HG03064 (cell line): ENCODE data around the gene MAG.
"Not testable (repeated sequence)": the region's sequence is repeated elsewhere in the genome, so short reads cannot be mapped to it uniquely, and the experiment has no call there.

Source experiments
- ATAC-seq: cut with Tn5 transposase; IDR thresholded peaks from one replicate; pipeline ENCODE4 v1.9.1; 2021; ENCODE audit warnings: low read depth; ENCODE audit not compliant: unreplicated experiment

MAG gene

DNA sequence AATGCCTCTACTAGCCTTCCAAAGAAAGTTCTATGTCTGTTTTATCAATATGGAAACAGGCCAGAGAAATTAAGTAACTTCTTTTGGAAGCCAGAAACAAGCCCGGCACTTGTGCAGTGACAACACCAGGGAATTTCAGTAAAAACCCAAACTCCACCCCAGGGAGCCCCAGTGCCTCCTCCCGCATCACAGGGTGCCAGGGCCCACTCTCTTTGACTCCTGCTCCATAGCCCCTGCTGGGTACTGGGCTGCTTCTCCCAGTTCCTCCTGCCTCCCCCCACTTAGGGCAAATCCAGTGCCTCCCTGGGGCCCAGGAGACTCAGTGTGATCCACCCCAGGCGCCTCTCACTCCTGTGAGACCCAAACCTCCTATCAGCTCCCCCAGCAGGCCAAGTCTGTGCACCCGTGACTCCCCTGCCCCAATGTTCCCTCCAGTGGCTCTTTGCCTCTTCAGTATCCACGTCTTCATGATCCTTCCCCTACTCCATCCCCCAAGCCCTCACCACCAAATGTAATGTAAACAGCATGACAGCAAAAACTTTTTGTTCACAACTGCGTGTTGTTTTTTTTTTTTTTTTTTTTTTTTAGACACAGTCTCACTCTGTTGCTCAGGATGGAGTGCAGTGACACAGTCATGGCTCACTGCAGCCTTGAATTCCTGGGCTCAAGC, 64.0 kb downstream of the MAG start:
- no peak for ATAC-seq

DNA sequence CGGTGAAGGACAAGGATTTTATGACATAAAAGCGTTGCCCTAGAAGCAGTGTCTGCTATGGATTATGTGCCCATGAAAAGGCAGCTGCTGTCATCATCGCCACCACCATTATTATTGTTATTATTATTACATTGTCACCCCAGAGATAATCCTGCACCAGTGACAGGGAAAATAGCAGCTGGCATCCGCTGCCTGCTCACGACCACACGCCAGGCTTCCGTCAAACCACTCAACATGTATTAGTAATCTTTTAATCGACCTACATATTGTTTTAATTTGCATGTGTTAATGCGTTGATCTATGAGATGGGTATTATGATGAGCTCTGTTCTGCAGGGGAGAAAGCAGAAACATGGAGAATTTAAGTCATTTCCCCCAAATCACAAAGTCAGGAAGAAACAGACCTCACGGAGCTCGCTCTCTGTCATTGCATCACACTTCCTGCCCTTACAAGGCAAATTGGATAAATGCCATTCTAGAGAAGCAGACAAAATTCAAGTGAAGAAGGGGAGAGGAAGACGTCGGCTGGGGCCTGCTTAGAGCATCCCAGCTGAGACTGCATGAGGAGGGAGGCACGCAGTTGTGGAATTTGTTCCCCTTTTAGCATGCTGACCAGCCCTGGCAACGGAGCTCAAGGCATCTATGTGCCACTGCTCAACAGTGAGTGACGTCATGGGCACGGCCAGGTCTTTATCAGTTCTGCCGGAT, 66.1 kb downstream of the MAG start, which contains the start of gene FFAR3:
Gene FFAR3 (plus strand): TSS at position 594 of the 707 bp plus-strand sequence. CDS start 431 bp downstream, outside the sequence.
- no peak for ATAC-seq

DNA sequence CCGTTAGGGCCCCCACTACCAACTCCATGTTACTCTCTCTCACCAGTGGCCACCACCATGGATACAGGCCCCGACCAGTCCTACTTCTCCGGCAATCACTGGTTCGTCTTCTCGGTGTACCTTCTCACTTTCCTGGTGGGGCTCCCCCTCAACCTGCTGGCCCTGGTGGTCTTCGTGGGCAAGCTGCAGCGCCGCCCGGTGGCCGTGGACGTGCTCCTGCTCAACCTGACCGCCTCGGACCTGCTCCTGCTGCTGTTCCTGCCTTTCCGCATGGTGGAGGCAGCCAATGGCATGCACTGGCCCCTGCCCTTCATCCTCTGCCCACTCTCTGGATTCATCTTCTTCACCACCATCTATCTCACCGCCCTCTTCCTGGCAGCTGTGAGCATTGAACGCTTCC, 66.9 kb downstream of the MAG start:
- not testable (repeated sequence) for ATAC-seq

DNA sequence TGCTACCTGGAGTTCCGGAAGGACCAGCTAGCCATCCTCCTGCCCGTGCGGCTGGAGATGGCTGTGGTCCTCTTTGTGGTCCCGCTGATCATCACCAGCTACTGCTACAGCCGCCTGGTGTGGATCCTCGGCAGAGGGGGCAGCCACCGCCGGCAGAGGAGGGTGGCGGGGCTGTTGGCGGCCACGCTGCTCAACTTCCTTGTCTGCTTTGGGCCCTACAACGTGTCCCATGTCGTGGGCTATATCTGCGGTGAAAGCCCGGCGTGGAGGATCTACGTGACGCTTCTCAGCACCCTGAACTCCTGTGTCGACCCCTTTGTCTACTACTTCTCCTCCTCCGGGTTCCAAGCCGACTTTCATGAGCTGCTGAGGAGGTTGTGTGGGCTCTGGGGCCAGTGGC, 67.4 kb downstream of the MAG start:
- ATAC-seq = not testable (repeated sequence)

DNA sequence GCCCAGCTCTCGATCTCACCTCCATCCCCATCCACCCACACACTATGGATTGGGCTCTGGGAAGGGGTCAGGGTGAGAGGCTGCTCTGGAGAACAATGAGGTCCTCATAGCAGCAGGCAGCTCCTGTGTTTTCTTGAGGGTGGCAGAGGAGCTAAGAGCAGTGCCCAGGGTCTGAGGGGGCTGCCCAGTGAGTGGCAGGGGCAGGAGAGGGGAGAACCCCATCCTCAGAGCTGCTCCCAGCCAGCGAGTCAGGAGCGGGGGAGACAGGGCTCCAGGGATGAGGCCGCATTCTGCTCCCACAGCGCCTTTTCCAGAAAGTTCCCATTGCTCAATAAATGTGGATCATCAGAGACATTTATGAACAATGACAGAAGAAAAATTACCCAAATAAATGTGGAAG, 68.1 kb downstream of the MAG start:
- not testable (repeated sequence) for ATAC-seq

DNA sequence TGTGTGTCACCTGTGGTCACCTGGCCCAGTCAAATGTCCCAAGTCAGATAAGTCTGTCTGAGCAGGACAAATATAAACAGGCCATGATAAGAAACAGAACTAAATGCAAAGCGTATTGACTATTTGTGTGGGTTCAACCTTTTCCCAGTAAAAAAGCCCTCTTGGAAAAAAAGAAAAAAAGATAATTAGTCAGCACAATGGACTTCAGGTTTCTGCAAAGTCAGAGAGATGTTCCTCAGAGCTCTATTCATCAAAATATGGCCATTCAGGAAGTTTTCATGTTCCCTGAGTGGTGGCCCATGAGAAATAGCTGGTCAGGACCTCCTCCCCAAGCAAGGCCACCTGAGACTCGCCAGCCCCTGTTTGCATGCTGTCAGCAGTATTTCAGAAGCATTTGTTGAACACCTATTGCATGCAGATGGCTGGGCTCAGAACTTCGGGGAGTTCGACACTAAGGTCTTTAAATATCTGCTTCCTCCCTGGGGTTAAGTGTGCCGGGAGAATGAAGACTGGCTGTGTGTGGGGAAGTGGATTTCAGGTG, 69.0 kb downstream of the MAG start:
- no peak for ATAC-seq

DNA sequence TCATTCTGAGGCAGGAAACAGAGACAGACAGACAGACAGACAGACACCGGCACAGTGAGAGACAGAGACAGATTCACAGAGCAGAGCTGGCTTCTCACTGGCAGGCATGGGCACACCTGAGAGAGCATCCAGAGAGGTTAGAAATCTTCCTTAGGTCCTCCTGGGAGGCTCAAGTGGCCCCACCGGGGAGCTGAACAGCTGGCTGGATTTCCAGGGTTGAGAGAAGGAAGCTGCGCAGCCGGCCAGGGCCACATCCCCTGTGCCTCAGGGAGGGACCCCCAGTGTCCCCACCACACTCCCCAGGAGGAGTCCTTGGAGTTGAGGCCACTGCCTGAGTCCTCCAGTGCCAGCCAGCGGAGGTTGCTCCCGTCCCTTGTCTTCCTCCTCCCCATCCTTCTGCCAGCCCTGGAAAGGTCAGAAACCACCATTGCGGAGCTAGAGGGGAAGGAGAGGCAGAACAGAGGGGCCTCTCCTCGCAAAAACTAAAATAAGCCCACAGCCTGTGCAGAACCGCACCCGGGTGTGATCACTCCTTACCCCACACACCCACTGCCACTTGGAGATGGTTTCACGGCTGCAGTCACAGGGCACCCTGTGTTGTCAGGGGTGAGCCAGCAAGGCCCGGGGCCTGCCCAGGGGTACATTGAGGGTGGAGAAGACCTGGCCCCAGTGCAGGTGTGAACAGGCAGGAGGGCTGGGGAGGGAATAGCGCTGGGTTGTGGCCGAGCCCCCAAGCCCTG, 70.5 kb downstream of the MAG start:
- ATAC-seq = no peak

DNA sequence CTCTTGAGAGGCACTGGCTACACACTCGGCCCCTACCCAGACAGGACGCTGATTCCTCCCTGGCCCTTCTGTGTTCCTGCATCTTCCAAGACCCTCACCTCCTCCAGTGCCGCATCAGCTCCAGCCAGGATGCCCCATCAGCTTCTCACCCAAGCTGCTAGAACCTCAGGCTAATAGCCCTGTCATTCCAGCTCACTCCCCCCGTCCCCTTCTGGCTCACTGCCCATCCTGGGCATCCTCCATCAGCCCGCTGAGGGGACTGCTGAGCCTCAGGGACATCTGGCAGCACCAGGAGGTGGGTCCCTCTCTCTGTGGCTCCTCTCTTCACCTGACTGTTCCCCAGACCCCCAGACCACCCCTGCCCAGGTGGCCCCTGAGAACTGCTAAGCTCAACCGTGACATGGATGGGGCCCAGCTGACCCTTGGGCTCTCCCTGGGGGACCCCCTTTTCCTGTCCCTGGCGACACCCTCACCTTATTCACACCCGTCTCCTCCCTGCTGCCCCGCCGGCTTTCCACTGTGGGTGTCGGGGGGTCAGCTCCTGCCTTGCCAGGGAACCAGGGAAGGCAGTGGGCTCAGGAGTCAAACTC, 71.1 kb downstream of the MAG start:
- ATAC-seq = no peak
